Esophagus squamous epithelium (tissue), 5 donors: Measurements from ENCODE around the gene TMEM214. TPM values are rescaled to one million over a fixed set of nuclear protein-coding genes. Genes with fewer than 3 reads are reported as not detected.

Experiments used
- DNase-seq: peaks from one replicate; lab custom pipeline; 2025; lab: John Stamatoyannopoulos, UW
- H3K27ac ChIP-seq, 4 donors: fragments of 200-600 bp; sonication (generic); one replicate each; pipeline ENCODE4 v1.5.1; 2016 to 2019; ENCODE audit warnings: mild to moderate bottlenecking in 1 of 4
- H3K27me3 ChIP-seq, 4 donors: fragments of 200-600 bp; sonication (generic); 1 replicate in 3 of 4; 2 replicates in 1 of 4; pipeline versions ENCODE4 v1.5.1 to v1.6.0; 2017 to 2021; ENCODE audit warnings: antibody characterized with exemption in 1 of 4
- H3K36me3 ChIP-seq, 3 donors: fragments of 200-600 bp; sonication (generic); one replicate each; pipeline ENCODE4 v1.5.1; 2016 to 2019
- H3K4me1 ChIP-seq, 3 donors: fragments of 200-600 bp; sonication (generic); one replicate each; pipeline ENCODE4 v1.5.1; 2017 to 2019
- H3K4me3 ChIP-seq, 4 donors: fragments of 200-600 bp; sonication (generic); 1 replicate in 3 of 4; 2 replicates in 1 of 4; pipeline ENCODE4 v1.5.1; 2016 to 2019; ENCODE audit warnings: mild to moderate bottlenecking in 2 of 4, moderate library complexity in 1 of 4
- H3K9me3 ChIP-seq, 3 donors: fragments of 200-600 bp; sonication (generic); one replicate each; pipeline ENCODE4 v1.5.1; 2016 to 2019
- CTCF ChIP-seq, 6 experiments: fragments of 450-650 bp in 4 of 6; fragments of 200-600 bp in 2 of 6; sonication (generic) in 2 of 6; IDR thresholded peaks; one replicate each; pipeline ENCODE4 v1.5.1; 2016 to 2019; ENCODE audit warnings: antibody characterized with exemption in 6 of 6, mild to moderate bottlenecking in 4 of 6, moderate library complexity in 4 of 6
- POLR2A ChIP-seq, 4 donors: fragments of 450-650 bp; IDR thresholded peaks; one replicate each; pipeline ENCODE4 v1.6.1; 2017; ENCODE audit warnings: antibody characterized with exemption in 4 of 4, mild to moderate bottlenecking in 4 of 4, moderate library complexity in 3 of 4
- WGBS, 2 donors: methylation state at CpG; one replicate each; pipeline ENCODE4 v1.1.5; 2018; 5-methylcytosine and 5-hydroxymethylcytosine counted together
- intact Hi-C: fragments of 100-400 bp; cut with DNase I; formaldehyde crosslinking; loops from one replicate; pipeline ENCODE4 v1.15.0; 2022
- total RNA-seq, 4 donors: library from RNA; depleted of rRNA; stranded (reverse); fragments of >200 nt; gene quantifications; one replicate each; pipeline ENCODE4 v1.1.0, GENCODE V29; 2016
- donor health status: DM: yes; HTN: yes; CAD: no.

The TMEM214 gene
- total RNA-seq, 4 donors from 2014 or later, result 15.7 to 34.5 (median 32.1) TPM

GRCh38 chr2:27070653-27071276 lies 38.0 kb downstream of the TMEM214 start:
- peaks cover 16 to 74% (median 45%) of the 10 kb centered on the region in 3 donors for H3K4me1 ChIP-seq
- no peaks in the 10 kb centered on the region for H3K9me3 ChIP-seq
- no peaks in the 10 kb centered on the region for H3K27me3 ChIP-seq
- H3K4me3 ChIP-seq, result peak overlapping the region; percentile 70 to 96 (median 82)
- no peak for TF ChIP-seq CTCF (IDR thresholded peaks at IDR 0.05)
- TF ChIP-seq POLR2A (IDR thresholded peaks at IDR 0.05), result no peak
- no peak for DNase-seq
- intact Hi-C loops, result no loop called here
- peak overlapping the region; percentile 90 to 98 (median 94) for H3K27ac ChIP-seq
- peaks cover 0 to 45% (median 10%) of the 10 kb centered on the region in 3 donors for H3K36me3 ChIP-seq
- WGBS, 2 donors, result 2 to 5% methylated on average over 8 to 11 of the region's 11 CpGs

GRCh38 chr2:27071277-27071989 lies 38.7 kb downstream of the TMEM214 start, which contains the start of gene OST4:
Gene OST4, minus strand, starts transcription at chr2:27071654.
- Histone ChIP-seq H3K4me1 (peaks cover 16 to 80% (median 45%) of the 10 kb centered on the region in 3 donors), H3K27me3 (no peaks in the 10 kb centered on the region), H3K27ac (peak within 1 kb of the TSS; percentile 90 to 98 (median 94)), H3K36me3 (peaks cover 0 to 39% (median 10%) of the 10 kb centered on the region in 3 donors), H3K9me3 (no peaks in the 10 kb centered on the region), H3K4me3 (peak within 1 kb of the TSS; percentile 70 to 96 (median 82))
- intact Hi-C loops, result no loop called here
- WGBS, 2 donors, result 0% methylated on average over 4 of the region's 86 CpGs; no CpG with 5 or more reads in 1 of the 2 donors
- peak in 2 of 6 experiments; percentile 6 to 23 for TF ChIP-seq CTCF (IDR thresholded peaks at IDR 0.05)
- TF ChIP-seq POLR2A (IDR thresholded peaks at IDR 0.05), result peak in 3 of 4 donors; percentile 60 to 85 (median 76)
- DNase-seq, result peak; percentile 31

- intact Hi-C loops, result no loop called here
- Histone ChIP-seq H3K36me3 (peaks cover 0 to 31% (median 10%) of the 10 kb centered on the region in 3 donors), H3K4me3 (peak overlapping the region; percentile 70 to 96 (median 82)), H3K9me3 (no peaks in the 10 kb centered on the region), H3K27me3 (no peaks in the 10 kb centered on the region), H3K4me1 (peaks cover 16 to 87% (median 45%) of the 10 kb centered on the region in 3 donors), H3K27ac (peak overlapping the region; percentile 90 to 98 (median 94))
- TF ChIP-seq POLR2A (IDR thresholded peaks at IDR 0.05), result no peak
- TF ChIP-seq CTCF (IDR thresholded peaks at IDR 0.05), result no peak
- WGBS, 2 donors, result 10 to 24% methylated on average over 10 to 11 of the region's 34 CpGs
- no peak for DNase-seq
Observed at GRCh38 chr2:27071990-27072830, 39.4 kb downstream of the TMEM214 start.

GRCh38 chr2:27072920-27073319 lies 40.2 kb downstream of the TMEM214 start:
- H3K36me3 ChIP-seq, result peaks cover 0 to 24% (median 8%) of the 10 kb centered on the region in 3 donors
- H3K9me3 ChIP-seq, result no peaks in the 10 kb centered on the region
- peak overlapping the region in 3 of 4 donors; percentile 92 to 98 (median 97) for H3K27ac ChIP-seq
- no peak for TF ChIP-seq POLR2A (IDR thresholded peaks at IDR 0.05)
- no peak for TF ChIP-seq CTCF (IDR thresholded peaks at IDR 0.05)
- H3K27me3 ChIP-seq, result no peaks in the 10 kb centered on the region
- intact Hi-C loops, result no loop called here
- no peak overlapping the region for H3K4me3 ChIP-seq
- 47 to 67% methylated on average over 5 of the region's 5 CpGs for whole genome bisulfite sequencing, 2 donors
- no peak for DNase-seq
- H3K4me1 ChIP-seq, result peaks cover 16 to 93% (median 52%) of the 10 kb centered on the region in 3 donors
